ENCODE data around the gene GNE.
A peak's percentile ranks its signal among the peaks of the same experiment; 100 is the strongest.

GNE gene

DNA sequence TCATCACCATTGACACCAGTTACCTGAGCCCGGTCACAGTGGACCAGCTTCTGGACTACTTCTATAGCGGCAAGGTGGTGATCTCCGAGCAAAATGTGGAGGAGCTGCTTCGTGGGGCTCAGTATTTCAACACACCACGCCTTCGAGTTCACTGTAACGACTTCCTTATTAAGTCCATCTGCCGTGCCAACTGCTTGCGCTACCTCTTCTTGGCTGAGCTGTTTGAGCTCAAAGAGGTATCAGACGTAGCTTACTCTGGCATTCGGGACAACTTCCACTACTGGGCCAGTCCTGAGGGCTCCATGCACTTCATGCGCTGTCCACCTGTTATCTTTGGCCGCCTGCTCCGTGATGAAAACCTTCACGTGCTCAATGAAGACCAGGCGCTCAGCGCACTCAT is 88.5 kb downstream of the GNE start:
- no peak overlapping the region for H3K4me3 ChIP-seq (ENCODE audit: low read length)
- no peaks in the 10 kb centered on the region for H3F3A ChIP-seq (ENCODE audit: control insufficient read depth, insufficient read depth)
- no peaks in the 10 kb centered on the region for H3K79me2 ChIP-seq (ENCODE audit: control insufficient read depth, low read length)
- H3K9me2 ChIP-seq (replicated peaks; ENCODE audit: control insufficient read depth, low read length): no peaks in the 10 kb centered on the region
- H3K27me3 ChIP-seq (ENCODE audit: control insufficient read depth, low read length): peaks cover 15% of the 10 kb centered on the region
- H3K9me3 ChIP-seq (ENCODE audit: control insufficient read depth, insufficient read depth, low read length): no peaks in the 10 kb centered on the region
- no peaks in the 10 kb centered on the region for H3K36me3 ChIP-seq (ENCODE audit: control insufficient read depth, low read length)
- no peak overlapping the region for H3K27ac ChIP-seq (ENCODE audit: low read depth, low read length)
- H4K20me1 ChIP-seq (ENCODE audit: control insufficient read depth, insufficient read depth, low read depth, low read length): no peaks in the 10 kb centered on the region
- no peak overlapping the region for H3K4me2 ChIP-seq (ENCODE audit: low read length)
- peaks cover 6% of the 10 kb centered on the region for H3K4me1 ChIP-seq (ENCODE audit: control insufficient read depth, low read length)
- no peak for TF ChIP-seq EZH2phosphoT487 (IDR thresholded peaks at IDR 0.05; ENCODE audit: borderline replicate concordance, low read length)
- TF ChIP-seq, protein P1, sequence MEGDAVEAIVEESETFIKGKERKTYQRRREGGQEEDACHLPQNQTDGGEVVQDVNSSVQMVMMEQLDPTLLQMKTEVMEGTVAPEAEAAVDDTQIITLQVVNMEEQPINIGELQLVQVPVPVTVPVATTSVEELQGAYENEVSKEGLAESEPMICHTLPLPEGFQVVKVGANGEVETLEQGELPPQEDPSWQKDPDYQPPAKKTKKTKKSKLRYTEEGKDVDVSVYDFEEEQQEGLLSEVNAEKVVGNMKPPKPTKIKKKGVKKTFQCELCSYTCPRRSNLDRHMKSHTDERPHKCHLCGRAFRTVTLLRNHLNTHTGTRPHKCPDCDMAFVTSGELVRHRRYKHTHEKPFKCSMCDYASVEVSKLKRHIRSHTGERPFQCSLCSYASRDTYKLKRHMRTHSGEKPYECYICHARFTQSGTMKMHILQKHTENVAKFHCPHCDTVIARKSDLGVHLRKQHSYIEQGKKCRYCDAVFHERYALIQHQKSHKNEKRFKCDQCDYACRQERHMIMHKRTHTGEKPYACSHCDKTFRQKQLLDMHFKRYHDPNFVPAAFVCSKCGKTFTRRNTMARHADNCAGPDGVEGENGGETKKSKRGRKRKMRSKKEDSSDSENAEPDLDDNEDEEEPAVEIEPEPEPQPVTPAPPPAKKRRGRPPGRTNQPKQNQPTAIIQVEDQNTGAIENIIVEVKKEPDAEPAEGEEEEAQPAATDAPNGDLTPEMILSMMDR (IDR thresholded peaks at IDR 0.05; ENCODE audit: low read depth, low read length, poor library complexity, severe bottlenecking): no peak

DNA sequence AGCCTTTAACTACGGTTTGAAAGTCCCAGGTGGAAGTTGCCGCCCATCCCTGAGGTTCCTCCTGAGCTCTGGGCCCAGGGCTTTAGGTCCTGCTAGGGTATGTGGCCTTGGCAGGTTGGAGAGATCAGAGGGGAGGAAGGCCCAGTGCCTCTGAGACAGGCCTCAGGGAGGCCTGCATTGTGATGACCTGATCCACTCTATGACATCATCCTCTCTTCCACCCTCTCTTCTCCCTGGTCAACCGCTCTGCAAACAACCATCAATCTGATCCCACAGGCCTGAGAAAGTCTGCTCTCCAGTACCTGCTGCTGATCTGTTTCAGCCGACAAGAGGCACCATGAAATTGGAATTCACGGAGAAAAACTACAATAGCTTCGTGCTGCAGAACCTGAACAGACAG is 89.1 kb downstream of the GNE start, which contains the start of gene CCIN:
TSS of gene CCIN (plus strand) at position 223 of the 400 bp plus-strand sequence. CDS start at position 338, 115 bp downstream.
- Histone ChIP-seq H3K79me2 (ENCODE audit: control insufficient read depth, low read length) (no peaks in the 10 kb centered on the region), H3K27ac (ENCODE audit: low read depth, low read length) (no peak within 1 kb of the TSS), H3K4me1 (ENCODE audit: control insufficient read depth, low read length) (peaks cover 6% of the 10 kb centered on the region), H3K4me3 (ENCODE audit: low read length) (no peak within 1 kb of the TSS), H3F3A (ENCODE audit: control insufficient read depth, insufficient read depth) (no peaks in the 10 kb centered on the region), H3K36me3 (ENCODE audit: control insufficient read depth, low read length) (no peaks in the 10 kb centered on the region), H3K9me3 (ENCODE audit: control insufficient read depth, insufficient read depth, low read length) (no peaks in the 10 kb centered on the region), H3K9me2 (replicated peaks; ENCODE audit: control insufficient read depth, low read length) (no peaks in the 10 kb centered on the region), H3K27me3 (ENCODE audit: control insufficient read depth, low read length) (peaks cover 19% of the 10 kb centered on the region), H3K4me2 (ENCODE audit: low read length) (no peak within 1 kb of the TSS), H4K20me1 (ENCODE audit: control insufficient read depth, insufficient read depth, low read depth, low read length) (no peaks in the 10 kb centered on the region)
- no peak for TF ChIP-seq EZH2phosphoT487 (IDR thresholded peaks at IDR 0.05; ENCODE audit: borderline replicate concordance, low read length)
- TF ChIP-seq, protein P1 (IDR thresholded peaks at IDR 0.05; ENCODE audit: low read depth, low read length, poor library complexity, severe bottlenecking): no peak

DNA sequence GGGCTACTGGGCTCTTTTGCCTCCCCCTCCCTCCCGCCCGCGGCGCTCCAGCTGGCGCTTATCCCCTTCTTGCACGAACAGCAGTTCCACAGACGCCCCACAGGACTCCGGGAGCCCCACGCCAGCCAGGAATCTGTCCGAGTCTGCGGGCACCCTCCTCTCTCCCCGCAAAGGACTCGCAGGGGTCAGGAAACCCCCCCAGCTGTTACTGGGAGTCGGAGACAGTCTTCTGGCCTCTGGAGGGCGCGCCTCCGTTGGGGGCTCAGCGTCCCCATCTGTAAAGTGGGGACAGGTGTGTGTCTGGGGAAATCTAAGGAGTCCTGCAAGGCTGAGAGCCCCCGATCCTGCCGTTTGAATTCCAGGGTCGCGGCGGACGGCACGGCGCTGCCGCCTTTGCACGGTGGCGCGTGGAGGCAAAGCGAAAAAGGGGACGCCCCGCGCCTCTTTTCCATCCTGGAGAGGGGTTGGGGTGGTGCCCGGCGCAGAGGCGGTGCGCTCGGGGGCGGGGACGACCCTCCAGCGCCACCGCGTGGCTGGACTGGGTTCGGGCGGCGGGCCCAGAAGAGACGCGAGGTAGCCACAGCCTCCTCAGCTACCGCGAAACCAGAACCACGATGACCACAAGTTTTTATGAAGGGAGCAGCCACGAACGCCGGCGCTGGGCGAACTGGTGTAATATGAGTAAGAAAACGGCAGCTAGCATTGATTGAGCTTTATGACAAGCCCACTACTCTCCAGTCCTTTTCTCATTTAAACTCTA is 91.9 kb downstream of the GNE start:
- Histone ChIP-seq H3K4me2 (ENCODE audit: low read length) (peak overlapping the region; percentile 89), H3K4me1 (ENCODE audit: control insufficient read depth, low read length) (peaks cover 6% of the 10 kb centered on the region), H4K20me1 (ENCODE audit: control insufficient read depth, insufficient read depth, low read depth, low read length) (no peaks in the 10 kb centered on the region), H3F3A (ENCODE audit: control insufficient read depth, insufficient read depth) (no peaks in the 10 kb centered on the region), H3K27me3 (ENCODE audit: control insufficient read depth, low read length) (peaks cover 20% of the 10 kb centered on the region), H3K9me3 (ENCODE audit: control insufficient read depth, insufficient read depth, low read length) (no peaks in the 10 kb centered on the region), H3K4me3 (ENCODE audit: low read length) (peak overlapping the region; percentile 62), H3K79me2 (ENCODE audit: control insufficient read depth, low read length) (no peaks in the 10 kb centered on the region), H3K36me3 (ENCODE audit: control insufficient read depth, low read length) (no peaks in the 10 kb centered on the region), H3K9me2 (replicated peaks; ENCODE audit: control insufficient read depth, low read length) (no peaks in the 10 kb centered on the region), H3K27ac (ENCODE audit: low read depth, low read length) (no peak overlapping the region)
- TF ChIP-seq, protein P1 (IDR thresholded peaks at IDR 0.05; ENCODE audit: low read depth, low read length, poor library complexity, severe bottlenecking): peak; percentile 92
- TF ChIP-seq EZH2phosphoT487 (IDR thresholded peaks at IDR 0.05; ENCODE audit: borderline replicate concordance, low read length): no peak

Data from DOHH2 (cell line).